HG03039 (cell line): ENCODE data around the gene LRIG1.

Source experiments
- ATAC-seq: cut with Tn5 transposase; IDR thresholded peaks from one replicate; pipeline ENCODE4 v1.9.1; 2021; ENCODE audit warnings: mild to moderate bottlenecking, moderate library complexity; ENCODE audit not compliant: unreplicated experiment

LRIG1 gene

GRCh38 chr3:66489115-66489514 is 11.7 kb downstream of the LRIG1 start:
- ATAC-seq: no peak

GRCh38 chr3:66488492-66488891 is 12.3 kb downstream of the LRIG1 start:
- no peak for ATAC-seq

GRCh38 chr3:66487465-66487864 is 13.4 kb downstream of the LRIG1 start:
- ATAC-seq: no peak

- ATAC-seq: no peak
These were observed 14.2 kb downstream of the LRIG1 start for GRCh38 chr3:66486646-66487045.

GRCh38 chr3:66486202-66486601 is 14.6 kb downstream of the LRIG1 start:
- no peak for ATAC-seq

GRCh38 chr3:66485291-66485968 is 15.4 kb downstream of the LRIG1 start:
- no peak for ATAC-seq

GRCh38 chr3:66484106-66484844 is 16.5 kb downstream of the LRIG1 start:
- ATAC-seq: no peak

GRCh38 chr3:66483409-66483906 is 17.4 kb downstream of the LRIG1 start:
- ATAC-seq: no peak

- no peak for ATAC-seq
These were observed 17.8 kb downstream of the LRIG1 start for GRCh38 chr3:66483006-66483405.

GRCh38 chr3:66482018-66482404 is 18.8 kb downstream of the LRIG1 start:
- no peak for ATAC-seq

GRCh38 chr3:66481071-66482017 is 19.5 kb downstream of the LRIG1 start:
- no peak for ATAC-seq

GRCh38 chr3:66480666-66481065 is 20.2 kb downstream of the LRIG1 start:
- no peak for ATAC-seq

GRCh38 chr3:66479532-66479947 is 21.3 kb downstream of the LRIG1 start:
- ATAC-seq: no peak

- ATAC-seq: no peak
These were observed 21.9 kb downstream of the LRIG1 start for GRCh38 chr3:66478960-66479359.

GRCh38 chr3:66477856-66478255 is 23.0 kb downstream of the LRIG1 start:
- ATAC-seq: no peak

- ATAC-seq: no peak
These were observed 23.9 kb downstream of the LRIG1 start for GRCh38 chr3:66476852-66477381.

- no peak for ATAC-seq
These were observed 25.3 kb downstream of the LRIG1 start for GRCh38 chr3:66475386-66476020.

GRCh38 chr3:66473692-66474091 is 27.1 kb downstream of the LRIG1 start:
- ATAC-seq: no peak

GRCh38 chr3:66473181-66473580 is 27.6 kb downstream of the LRIG1 start:
- ATAC-seq: no peak

- ATAC-seq: peak; percentile 56
These were observed 28.3 kb downstream of the LRIG1 start for GRCh38 chr3:66472313-66473134.
